NT2/D1 (cell line): ENCODE data around the gene ROBO1.

Source experiments
- DNase-seq: peaks from one replicate; pipeline ENCODE4 v3.0.0-alpha.2; 2011; ENCODE audit warnings: low read depth, low spot score
- H3K27me3 ChIP-seq: 2 replicates; pipeline ENCODE4 v1.6.0; 2011; ENCODE audit warnings: mild to moderate bottlenecking; ENCODE audit not compliant: insufficient read length, insufficient read depth
- H3K36me3 ChIP-seq: 2 replicates; pipeline ENCODE4 v1.6.1; 2011; ENCODE audit warnings: mild to moderate bottlenecking, low read length, mixed read lengths; ENCODE audit not compliant: insufficient read depth, insufficient read length
- H3K4me1 ChIP-seq: 2 replicates; pipeline ENCODE4 v1.5.1; 2011; ENCODE audit not compliant: insufficient read depth, insufficient read length
- H3K4me3 ChIP-seq: 2 replicates; pipeline ENCODE4 v1.5.1; 2011; ENCODE audit warnings: low read depth; ENCODE audit not compliant: insufficient read length
- H3K9ac ChIP-seq: 2 replicates; pipeline ENCODE4 v1.6.0; 2011; ENCODE audit warnings: low read depth; ENCODE audit not compliant: insufficient read length
- H3K9me3 ChIP-seq: 2 replicates; pipeline ENCODE4 v1.5.1; 2011; ENCODE audit warnings: mild to moderate bottlenecking, low read length; ENCODE audit not compliant: insufficient read depth
- SUZ12 ChIP-seq: IDR thresholded peaks from 2 replicates; pipeline ENCODE4 v1.6.1; 2011; ENCODE audit not compliant: insufficient read length, insufficient read depth; ENCODE audit errors: extremely low read depth
- YY1 ChIP-seq: IDR thresholded peaks from 2 replicates; pipeline ENCODE4 v1.6.1; 2011; ENCODE audit not compliant: insufficient read length, insufficient read depth
- ZNF274 ChIP-seq: IDR thresholded peaks from 2 replicates; pipeline ENCODE4 v1.6.1; 2011; ENCODE audit warnings: mild to moderate bottlenecking, low read depth, low read length

The ROBO1 gene

GRCh38 chr3:78912259-78912658 lies 855.5 kb downstream of the ROBO1 start:
- TF ChIP-seq SUZ12 (no peak), ZNF274 (no peak), YY1 (no peak)
- Histone ChIP-seq H3K4me3 (no peak overlapping the region), H3K9me3 (no peaks in the 10 kb centered on the region), H3K4me1 (no peaks in the 10 kb centered on the region), H3K9ac (no peak overlapping the region), H3K27me3 (no peaks in the 10 kb centered on the region), H3K36me3 (no peaks in the 10 kb centered on the region)
- no peak for DNase-seq

GRCh38 chr3:78911394-78911793 lies 856.4 kb downstream of the ROBO1 start:
- H3K9ac ChIP-seq = no peak overlapping the region
- DNase-seq = no peak
- H3K36me3 ChIP-seq = no peaks in the 10 kb centered on the region
- H3K4me3 ChIP-seq = no peak overlapping the region
- no peaks in the 10 kb centered on the region for H3K27me3 ChIP-seq
- no peaks in the 10 kb centered on the region for H3K9me3 ChIP-seq
- TF ChIP-seq ZNF274 = no peak
- TF ChIP-seq YY1 = no peak
- TF ChIP-seq SUZ12 = no peak
- no peaks in the 10 kb centered on the region for H3K4me1 ChIP-seq

GRCh38 chr3:78908236-78908635 lies 859.6 kb downstream of the ROBO1 start:
- Histone ChIP-seq H3K9me3 (no peaks in the 10 kb centered on the region), H3K4me1 (no peaks in the 10 kb centered on the region), H3K36me3 (no peaks in the 10 kb centered on the region), H3K9ac (no peak overlapping the region), H3K27me3 (no peaks in the 10 kb centered on the region), H3K4me3 (no peak overlapping the region)
- no peak for DNase-seq
- TF ChIP-seq YY1 (no peak), SUZ12 (no peak), ZNF274 (no peak)

GRCh38 chr3:78907367-78907766 lies 860.4 kb downstream of the ROBO1 start:
- Histone ChIP-seq H3K9me3 (no peaks in the 10 kb centered on the region), H3K9ac (no peak overlapping the region), H3K36me3 (no peaks in the 10 kb centered on the region), H3K4me3 (no peak overlapping the region), H3K27me3 (no peaks in the 10 kb centered on the region), H3K4me1 (no peaks in the 10 kb centered on the region)
- TF ChIP-seq SUZ12 (no peak), ZNF274 (no peak), YY1 (no peak)
- DNase-seq = no peak

GRCh38 chr3:78906930-78907329 lies 860.9 kb downstream of the ROBO1 start:
- Histone ChIP-seq H3K27me3 (no peaks in the 10 kb centered on the region), H3K4me1 (no peaks in the 10 kb centered on the region), H3K36me3 (no peaks in the 10 kb centered on the region), H3K4me3 (no peak overlapping the region), H3K9me3 (no peaks in the 10 kb centered on the region), H3K9ac (no peak overlapping the region)
- no peak for DNase-seq
- TF ChIP-seq SUZ12 (no peak), YY1 (no peak), ZNF274 (no peak)

GRCh38 chr3:78906245-78906644 lies 861.6 kb downstream of the ROBO1 start:
- no peaks in the 10 kb centered on the region for H3K9me3 ChIP-seq
- H3K27me3 ChIP-seq = no peaks in the 10 kb centered on the region
- H3K36me3 ChIP-seq = no peaks in the 10 kb centered on the region
- no peaks in the 10 kb centered on the region for H3K4me1 ChIP-seq
- no peak overlapping the region for H3K4me3 ChIP-seq
- TF ChIP-seq SUZ12 (no peak), ZNF274 (no peak), YY1 (no peak)
- no peak overlapping the region for H3K9ac ChIP-seq
- no peak for DNase-seq

GRCh38 chr3:78905700-78906099 lies 862.1 kb downstream of the ROBO1 start:
- Histone ChIP-seq H3K4me1 (no peaks in the 10 kb centered on the region), H3K27me3 (no peaks in the 10 kb centered on the region), H3K9ac (no peak overlapping the region), H3K36me3 (no peaks in the 10 kb centered on the region), H3K4me3 (no peak overlapping the region), H3K9me3 (no peaks in the 10 kb centered on the region)
- TF ChIP-seq YY1 (no peak), SUZ12 (no peak), ZNF274 (no peak)
- DNase-seq = no peak

GRCh38 chr3:78901544-78901943 lies 866.3 kb downstream of the ROBO1 start:
- no peak overlapping the region for H3K4me3 ChIP-seq
- TF ChIP-seq YY1 (no peak), SUZ12 (no peak), ZNF274 (no peak)
- no peaks in the 10 kb centered on the region for H3K4me1 ChIP-seq
- H3K9me3 ChIP-seq = no peaks in the 10 kb centered on the region
- H3K36me3 ChIP-seq = no peaks in the 10 kb centered on the region
- no peak for DNase-seq
- H3K27me3 ChIP-seq = no peaks in the 10 kb centered on the region
- no peak overlapping the region for H3K9ac ChIP-seq
